Measurements from ENCODE around the gene PANK4.

Gene PANK4

DNA sequence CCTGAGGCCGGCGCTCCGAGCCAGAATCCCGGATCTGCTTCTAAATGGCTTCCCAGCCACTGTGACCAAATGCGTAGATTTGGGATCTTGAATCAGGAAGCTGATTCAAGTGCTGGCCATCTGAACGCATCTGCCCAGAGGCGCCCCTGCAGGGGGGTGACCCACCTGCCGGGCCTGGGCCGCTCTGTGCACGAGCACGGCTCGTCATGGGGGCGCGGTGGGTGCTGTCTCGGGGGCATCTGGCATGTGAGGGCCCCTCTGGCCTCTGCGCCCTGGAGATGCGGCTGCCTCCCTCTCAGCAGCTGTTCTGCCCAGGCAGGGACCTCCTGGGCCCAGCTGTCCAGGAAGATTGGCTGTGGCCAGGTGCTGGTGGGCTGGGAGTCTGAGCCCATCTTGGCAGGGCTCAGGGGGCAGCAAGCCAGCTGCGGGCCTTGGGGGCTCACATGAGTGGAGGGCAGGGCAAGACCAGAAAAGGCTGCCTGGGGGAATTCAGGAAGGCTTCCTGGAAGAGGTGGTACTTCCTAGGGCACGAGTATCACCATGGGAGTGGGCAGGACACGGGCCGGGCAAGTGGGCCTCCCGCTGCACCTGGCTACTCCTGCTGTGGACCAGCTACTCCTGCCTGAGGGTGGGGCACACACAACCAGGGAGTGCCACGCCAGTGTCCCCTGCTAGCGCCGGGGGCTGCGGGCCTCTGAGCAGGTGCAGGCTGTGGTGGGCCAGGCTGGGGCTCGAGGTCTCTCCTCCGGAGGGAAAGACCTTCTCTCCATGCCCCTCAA lies 25.2 kb downstream of the PANK4 start:
- DNase-seq: no peak

DNA sequence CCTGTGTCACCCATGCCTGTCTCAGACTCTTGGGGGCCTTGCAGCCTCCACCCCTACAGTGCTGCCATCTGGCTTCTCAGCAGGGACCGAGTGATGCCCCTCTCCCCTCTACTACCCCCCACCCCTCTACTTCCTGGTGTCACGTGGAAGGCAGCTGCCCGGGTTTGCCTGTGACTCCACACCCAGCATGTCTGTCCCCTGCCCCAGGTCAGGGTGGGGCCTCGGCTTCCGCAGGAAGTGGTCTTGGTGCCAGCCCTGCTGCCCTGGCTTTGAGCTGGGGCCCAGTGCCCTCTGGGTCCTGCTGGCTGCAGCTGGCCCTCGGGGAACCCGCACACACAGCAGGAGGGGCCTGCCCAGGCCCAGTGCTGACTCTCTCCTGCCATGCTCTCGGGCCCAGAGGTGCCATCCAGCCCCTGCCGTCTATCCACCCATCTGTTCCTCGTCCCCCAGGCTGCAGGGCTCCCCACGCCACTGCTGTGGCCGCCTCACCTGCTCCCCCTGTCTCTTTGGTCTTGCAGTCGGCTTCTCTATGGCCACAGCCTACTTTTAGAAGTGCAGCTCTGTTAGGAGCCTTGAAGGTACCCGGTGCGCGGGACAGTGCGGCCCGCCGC lies 26.3 kb downstream of the PANK4 start:
- DNase-seq: no peak

DNA sequence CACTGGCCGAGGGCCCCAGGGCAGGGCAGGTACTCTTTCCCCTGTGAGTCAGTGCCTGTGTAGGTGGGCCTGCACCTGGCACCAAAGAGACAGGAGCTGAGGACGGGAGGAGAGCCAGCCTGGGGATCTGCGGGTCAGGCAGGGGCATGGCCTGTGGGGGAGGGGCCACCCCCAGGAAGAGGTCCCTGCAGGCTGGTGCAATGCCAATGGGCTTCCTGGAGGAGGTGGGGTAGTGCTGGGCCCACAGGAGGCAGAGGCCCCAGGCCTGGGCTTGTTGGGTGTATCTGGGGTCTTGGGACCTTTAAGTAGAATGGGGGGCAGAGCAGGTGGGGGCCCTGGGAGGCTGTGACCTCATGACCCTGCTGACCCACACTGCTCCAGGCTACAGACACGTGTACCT lies 27.1 kb downstream of the PANK4 start:
- no peak for DNase-seq

DNA sequence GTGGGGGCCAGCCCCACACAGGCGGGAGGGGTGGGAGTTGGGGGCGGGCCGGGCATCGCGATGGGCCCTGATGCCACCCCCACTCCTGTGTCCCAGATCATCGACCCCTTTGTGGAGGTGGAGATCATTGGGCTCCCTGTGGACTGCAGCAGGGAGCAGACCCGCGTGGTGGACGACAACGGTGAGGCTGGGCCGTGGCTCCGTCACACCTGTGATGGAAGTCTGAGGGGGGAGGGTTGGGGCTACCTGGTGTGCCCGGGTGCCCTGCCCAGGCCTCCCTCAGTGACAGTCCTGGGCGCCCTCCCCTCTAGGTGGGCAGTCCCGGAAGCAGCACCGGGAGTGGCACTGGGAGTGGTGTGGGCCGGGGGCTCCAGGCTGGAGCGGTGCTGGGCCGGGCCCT lies 27.7 kb downstream of the PANK4 start:
- DNase-seq: no peak

DNA sequence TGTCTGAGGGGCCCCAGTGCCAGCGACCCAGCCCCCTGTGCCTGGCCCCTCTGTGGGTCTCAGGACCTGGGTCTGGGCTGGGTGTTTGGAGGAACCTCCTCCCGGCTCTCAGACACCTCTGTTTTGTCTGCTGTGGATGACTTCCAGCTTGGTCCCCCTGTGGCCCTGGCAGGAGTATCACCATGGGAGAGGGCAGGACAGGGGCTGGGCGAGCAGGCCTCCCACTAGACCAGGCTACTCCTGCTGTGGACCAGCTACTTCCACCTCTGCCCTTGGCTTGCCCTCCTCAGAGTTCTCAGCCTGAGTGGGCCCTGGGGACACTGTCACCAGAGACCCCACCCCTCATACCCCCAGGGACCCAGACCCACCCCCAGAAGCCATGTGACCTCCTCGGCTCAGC lies 28.5 kb downstream of the PANK4 start:
- no peak for DNase-seq

DNA sequence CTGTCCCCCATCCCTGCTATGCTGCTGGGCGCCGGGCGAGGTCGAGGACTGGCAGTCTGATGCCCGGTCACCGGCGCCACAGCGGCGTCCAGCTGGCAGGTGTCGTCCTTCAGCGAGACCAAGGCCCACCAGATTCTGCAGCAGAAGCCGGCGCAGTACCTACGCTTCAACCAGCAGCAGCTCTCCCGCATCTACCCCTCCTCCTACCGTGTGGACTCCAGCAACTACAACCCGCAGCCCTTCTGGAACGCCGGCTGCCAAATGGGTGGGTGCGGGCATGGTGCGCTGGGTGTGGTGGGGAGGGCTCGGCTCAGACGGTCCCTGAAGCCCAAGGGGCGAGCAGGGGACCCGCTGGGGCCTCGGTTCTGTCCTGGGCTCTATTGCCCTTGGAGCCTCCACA lies 29.6 kb downstream of the PANK4 start:
- no peak for DNase-seq

DNA sequence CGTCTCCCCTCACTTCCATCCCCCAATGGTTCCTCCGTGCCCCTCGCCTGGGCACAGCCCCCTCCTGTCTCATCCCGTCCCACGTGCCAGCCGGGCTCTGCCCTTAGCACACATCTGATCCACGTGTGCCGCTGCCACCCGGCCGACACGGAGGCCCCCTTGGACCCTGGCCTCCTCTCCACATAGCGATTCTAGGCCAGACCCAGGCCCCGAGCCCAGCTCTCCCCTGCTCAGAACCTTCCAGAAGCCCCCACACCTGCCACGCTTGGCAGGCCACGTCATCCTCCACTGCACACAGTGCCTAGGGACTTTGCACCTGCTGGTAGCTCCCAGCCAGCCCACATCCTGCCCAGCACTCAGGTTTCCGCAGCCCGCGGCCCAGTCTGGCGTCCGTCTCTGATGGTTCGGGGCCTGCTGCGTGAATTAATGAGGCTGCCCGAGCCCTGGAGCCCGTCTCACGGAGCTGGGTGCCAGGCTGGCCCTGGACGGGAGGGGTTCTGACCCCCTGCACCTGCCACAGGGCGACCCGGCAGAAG lies 30.2 kb downstream of the PANK4 start:
- DNase-seq: no peak

DNA sequence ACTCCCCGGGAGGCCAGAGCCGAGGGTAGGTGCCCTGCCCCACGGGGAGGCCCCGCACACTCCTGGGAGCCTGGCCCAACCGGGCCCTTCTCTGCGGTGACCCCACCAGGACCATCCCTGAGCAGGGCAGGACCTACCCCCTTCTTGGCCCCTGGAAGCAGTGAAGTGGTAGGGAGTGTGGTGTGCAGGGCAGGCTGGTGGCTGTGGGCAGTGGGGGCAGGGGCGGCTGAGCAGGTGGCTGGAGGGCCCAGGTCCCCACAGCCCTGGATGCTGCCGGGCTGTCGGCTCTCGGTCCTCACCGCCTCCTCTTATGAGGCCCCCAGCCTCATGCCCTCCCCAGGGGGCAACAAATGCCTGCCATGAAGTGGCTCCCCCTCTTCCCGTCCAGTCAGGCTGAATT lies 30.9 kb downstream of the PANK4 start:
- no peak for DNase-seq

DNA sequence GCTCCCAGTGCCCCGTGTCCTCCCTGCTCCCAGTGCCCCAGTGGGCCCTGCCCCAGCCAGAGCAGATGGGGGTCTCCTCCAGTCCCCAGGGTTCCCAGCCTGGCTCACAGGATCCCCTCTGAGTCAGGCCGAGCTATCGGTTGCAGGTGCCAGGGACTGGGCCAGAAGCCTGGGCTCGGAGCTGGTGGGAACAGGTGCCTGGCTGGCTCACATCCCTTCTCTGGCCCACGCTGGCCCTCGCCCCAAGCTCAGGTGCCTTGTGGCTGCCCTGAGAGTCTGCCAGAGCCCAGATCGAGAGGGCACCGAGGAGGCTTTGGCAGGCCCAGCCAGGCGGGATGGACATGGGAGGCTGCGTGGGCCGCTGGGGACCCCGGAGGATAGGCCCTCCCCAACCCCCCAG lies 31.4 kb downstream of the PANK4 start:
- no peak for DNase-seq

DNA sequence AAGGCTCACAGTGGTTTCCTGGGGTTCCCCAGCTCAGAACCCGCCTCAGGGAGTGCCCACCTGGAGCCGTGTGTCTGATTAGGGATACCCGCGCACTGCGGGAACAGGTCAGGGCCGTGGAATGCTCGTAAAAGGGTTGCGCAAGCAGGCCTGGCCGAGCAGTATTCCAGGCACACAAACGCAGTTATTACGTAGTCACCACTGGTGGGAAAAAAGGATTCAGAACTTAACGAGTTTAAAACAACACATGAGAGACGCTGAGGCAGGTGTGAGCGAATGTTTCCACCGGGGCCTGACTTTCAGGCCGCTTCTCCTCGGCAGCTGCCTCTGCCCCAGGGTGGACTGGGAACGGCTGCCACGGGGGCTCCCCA lies 32.1 kb downstream of the PANK4 start:
- no peak for DNase-seq

DNA sequence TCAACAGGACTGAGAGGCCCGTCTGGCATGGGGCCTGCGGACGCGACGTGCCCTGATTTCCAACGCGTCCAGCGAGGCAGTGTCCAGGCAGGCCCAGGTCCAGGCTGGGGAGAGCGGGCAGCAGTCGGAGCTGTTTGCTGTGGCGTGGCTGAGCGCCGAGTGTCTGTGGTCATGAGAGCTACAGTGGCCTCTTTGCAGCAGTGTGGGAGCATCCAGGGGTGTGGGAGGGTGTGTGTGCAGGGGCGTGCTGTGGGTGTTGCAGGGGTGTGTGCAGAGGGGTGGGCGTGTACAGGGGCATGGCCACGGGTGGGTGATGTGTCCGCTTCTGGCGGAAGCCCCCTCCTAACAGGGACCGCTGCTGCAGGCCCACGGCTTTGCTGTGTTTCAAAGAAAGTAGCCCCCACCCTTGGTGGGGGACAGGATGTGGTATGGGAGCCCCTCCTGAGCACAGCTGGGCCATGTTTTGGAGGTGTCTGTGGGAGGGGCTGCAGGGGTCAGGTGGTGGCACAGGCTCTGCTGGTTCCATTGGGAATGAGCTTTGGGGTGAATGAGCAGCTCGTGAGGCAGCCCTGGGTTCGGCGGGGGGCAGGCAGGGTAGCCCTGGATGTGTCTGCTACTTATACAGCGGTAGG lies 32.6 kb downstream of the PANK4 start:
- peak in 55 of 56 donors; percentile 18 to 94 (median 80) for DNase-seq

DNA sequence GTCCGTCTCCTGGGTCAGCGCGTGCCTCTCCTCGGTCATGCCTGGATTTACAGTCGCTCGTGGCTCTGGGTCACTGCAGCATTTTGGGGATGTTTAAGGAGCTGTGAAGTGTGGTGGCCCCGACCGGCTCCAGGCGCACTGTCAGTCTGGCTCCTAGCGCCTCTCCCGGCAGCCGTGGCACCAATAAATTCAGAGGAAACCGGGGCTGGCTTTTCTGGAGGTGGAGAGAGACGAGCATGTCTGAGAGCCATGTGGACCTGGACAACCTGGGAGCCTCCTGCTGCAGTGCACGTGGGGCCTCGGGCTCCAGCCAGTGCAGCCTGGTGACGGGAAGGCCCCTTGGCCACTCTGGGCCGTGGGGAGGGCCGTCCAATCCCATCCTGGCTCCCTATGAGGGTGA lies 33.2 kb downstream of the PANK4 start:
- DNase-seq: no peak

DNA sequence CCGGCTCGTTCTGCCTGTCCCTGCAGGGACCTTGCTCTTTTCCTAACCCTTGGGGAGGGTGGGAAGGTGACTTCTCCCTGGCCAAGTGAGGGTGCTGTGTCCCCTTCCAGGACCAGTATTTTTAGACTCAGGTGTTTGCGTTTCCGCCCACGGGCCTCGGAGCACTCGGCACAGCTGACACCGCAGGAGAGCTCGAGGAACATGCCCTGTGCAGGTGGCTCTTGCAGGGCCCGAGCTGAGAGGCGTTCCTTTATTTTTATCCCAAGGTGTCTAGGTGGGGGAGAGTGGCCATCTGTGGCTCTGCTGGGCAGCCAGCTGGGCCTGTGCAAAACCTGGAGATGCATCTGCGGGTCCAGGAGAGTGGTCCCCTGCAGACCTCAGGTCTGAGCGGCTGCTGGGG lies 34.3 kb downstream of the PANK4 start:
- DNase-seq: no peak

DNA sequence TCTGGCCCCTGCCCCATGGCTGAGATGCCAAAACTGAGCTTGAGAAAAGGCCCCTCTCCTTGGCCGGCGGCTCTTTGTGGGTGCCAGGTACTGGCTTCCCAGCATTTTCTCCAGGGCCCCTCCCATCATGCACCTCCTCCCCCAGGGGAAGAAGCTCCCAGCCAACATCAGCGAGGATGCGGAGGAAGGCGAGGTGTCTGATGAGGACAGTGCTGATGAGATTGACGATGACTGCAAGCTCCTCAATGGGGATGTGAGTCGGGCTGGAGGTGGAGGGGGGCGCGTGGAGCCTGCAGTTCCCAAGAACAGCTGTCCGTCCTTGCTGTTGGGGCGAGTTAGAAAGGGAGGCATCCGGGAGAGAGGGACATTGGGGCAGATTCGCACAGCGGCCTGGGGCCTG lies 36.8 kb downstream of the PANK4 start:
- DNase-seq: peak in 13 of 56 donors; percentile 4 to 40 (median 17)

DNA sequence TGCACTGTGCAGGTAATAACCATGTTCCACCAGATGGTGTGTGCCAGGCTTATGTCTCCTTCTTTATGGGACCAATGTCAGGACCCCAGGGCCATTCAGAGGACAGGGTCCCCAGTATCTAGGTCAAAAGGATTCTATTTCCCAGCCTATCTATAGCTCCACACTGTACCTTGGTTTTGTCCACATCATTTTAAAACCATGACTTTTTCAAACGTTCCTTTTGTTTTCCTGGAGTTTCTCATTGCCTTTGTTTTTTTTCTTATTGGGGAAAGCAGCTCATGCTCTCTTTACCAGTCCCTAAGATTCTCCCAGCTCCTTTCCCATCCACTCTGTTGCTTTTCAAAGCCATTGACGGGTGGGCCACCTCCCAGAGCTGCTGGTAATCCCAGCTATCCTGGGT lies 37.7 kb downstream of the PANK4 start:
- no peak for DNase-seq

DNA sequence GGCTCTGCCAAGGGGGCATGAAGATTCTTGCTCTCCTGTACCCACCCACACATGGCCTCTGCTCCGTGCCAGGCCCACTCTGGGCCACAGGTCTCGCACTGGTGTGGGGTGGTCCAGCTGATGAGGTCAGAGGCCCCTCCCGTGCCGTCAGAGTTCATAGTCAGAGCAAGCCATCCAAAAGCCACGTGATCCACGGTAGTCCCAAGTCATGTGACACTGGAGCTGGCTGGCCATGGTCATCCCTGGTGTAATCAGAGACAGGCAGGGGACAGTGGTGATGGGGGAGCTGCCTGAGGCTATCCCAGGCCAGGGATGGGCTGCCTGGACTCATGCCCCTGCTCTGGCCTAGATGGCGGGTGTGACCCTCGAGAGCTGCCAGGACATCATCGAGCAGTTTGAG lies 39.8 kb downstream of the PANK4 start:
- no peak for DNase-seq

DNA sequence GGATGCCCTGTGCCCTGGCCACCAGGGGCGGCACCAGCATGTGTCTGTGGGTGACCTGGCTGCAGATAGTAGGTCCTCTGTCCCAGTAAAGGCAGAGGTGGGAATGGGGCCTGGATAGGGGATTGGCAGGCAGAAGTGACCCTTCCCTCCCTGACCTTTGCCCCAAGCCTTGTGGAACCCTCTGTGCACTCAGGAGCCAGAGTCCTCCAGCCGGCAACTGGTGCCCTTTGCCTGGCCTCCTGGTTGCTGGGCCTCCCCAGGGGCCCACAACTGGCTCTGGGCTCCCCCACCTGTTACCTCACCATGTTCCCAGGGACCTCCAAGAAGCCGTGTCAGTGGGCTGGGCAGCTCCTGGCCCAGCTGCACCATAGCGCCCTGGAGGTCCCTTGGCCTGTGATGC lies 40.4 kb downstream of the PANK4 start:
- no peak for DNase-seq

DNA sequence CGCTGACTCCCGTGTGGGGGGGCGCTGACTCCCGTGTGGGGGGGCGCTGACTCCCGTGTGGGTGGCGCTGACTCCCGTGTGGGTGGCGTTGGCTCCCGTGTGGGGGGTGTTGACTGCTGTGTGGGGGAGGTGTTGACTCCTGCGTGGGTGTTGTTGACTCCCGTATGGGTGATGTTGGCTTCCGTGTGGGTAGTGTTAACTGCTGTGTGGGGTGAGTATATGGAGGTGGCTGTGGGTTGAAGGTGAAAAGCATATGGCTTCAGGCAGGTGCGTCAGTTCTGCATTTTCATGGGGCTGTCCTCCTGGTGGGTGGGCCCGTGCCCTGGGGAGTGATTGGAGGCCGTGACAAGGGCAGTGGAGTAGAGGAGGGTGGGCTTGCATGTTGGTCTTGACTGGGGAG lies 42.4 kb downstream of the PANK4 start:
- peak in 1 of 56 donors; percentile 36 for DNase-seq

DNA sequence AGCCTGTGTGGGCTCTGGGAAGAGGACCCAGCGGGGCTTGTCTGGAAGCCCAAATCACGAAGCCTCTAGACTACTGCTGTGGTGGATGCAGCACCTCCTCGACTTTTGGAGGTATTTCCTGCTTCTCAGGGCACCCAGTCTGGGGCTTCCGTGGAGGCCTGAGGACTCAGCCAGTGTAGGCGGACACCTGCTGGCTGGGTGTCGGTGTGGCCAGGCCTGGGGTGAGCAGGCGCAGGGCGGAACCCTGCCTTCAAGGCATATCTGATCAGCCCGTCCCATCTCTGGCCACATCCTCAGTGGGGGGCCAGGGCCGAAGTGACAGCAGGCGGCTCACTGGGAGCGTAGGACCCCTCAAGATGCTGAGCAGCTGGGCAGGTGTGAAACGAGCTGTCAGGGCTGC lies 43.4 kb downstream of the PANK4 start:
- no peak for DNase-seq

DNA sequence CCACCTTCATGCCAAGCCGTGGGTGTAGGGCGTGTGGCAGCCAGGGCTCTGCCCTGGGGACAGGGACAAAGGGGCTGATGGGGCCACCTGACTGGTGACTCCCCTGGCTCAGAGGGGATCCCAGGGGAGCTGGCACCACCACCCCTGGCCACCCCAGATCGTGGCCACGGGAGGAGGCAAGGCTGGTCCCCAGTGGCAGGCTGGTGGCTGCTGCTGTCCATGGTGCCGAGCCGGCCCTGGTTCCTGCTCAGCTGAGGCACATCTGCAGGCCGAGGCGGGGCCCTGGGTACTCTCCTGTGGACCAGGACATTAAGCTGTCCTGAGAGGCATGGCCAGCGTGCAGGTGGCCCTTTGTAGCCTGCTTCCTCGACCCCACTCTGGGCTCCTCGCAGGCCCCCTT lies 43.8 kb downstream of the PANK4 start:
- DNase-seq: no peak

DNA sequence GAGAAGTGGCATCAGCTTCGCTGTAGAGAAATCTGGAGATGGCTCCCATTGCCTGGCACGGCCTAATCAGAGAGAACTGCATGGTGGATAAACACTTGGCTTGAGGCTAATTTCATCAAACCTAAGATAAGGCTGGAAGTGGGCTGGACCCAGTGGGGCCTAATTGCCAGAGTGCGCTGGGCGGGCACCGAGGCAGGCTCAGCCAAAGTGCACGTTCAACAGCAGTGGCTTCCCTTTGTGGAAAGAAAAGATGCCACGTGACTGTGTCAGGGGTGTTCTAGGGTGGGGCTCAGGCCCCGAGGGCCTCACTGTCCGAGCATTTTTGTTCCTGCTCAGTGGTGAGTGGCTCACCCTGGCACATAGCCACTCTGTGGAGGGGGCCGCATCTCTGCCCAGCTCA lies 44.5 kb downstream of the PANK4 start:
- no peak for DNase-seq

DNA sequence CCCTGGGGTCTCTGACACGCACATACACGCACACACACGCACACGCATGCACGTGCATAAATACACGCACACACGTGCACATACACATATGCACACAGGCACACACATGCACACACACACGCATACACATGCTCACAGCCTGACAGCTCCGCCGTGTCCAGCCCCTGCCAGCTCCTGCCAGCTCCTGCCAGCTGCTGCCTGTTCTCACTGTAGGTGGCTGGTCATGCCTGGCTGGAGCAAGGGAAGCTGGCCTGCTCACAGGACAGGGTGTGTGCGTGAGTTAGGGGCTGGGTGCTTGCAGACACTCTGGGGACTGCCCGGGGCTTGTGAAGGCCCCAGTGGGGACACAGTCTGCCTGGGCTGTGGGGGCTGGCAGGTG lies 45.4 kb downstream of the PANK4 start:
- DNase-seq: no peak

Measured in amygdala (tissue), 56 donors.